Astrocyte (in vitro differentiated cells and primary cell): ENCODE data around the gene LRRC2.

Experiments used
- CTCF ChIP-seq: IDR thresholded peaks from 2 replicates; pipeline ENCODE4 v1.5.1; 2011; ENCODE audit warnings: low read depth, mild to moderate bottlenecking, inconsistent platforms, low read length, moderate library complexity; ENCODE audit not compliant: insufficient read depth
- EZH2 ChIP-seq: IDR thresholded peaks from 2 replicates; pipeline ENCODE4 v1.6.1; 2012; ENCODE audit warnings: mild to moderate bottlenecking, low read length, inconsistent platforms; ENCODE audit not compliant: insufficient read depth

- TF ChIP-seq CTCF (no peak), EZH2 (no peak)
These were observed 25.6 kb downstream of the LRRC2 start for GRCh38 chr3:46540550-46540949.
